Kidney (tissue), 14 donors: Measurements from ENCODE around the gene PSORS1C1. TPM values are rescaled to one million over a fixed set of nuclear protein-coding genes. Genes with fewer than 3 reads are reported as not detected.

Experiments
- DNase-seq, 5 donors: peaks; one replicate each; pipeline ENCODE4 v3.0.0-alpha.2; 2013 to 2020
- FAIRE-seq: peaks from 2 replicates; lab custom pipeline; 2012; peaks lifted over from hg19 to GRCh38; lab: Jason Lieb, UNC
- H3K27ac ChIP-seq, 2 donors: one replicate each; pipeline ENCODE4 v1.7.0; 2013; ENCODE audit warnings: low read depth in 2 of 2, low read length in 2 of 2, inconsistent platforms in 1 of 2
- H3K27me3 ChIP-seq: one replicate; pipeline ENCODE4 v1.7.1; 2013; ENCODE audit warnings: low read length, inconsistent platforms; ENCODE audit not compliant: control insufficient read depth, insufficient read depth
- H3K36me3 ChIP-seq, 3 donors: one replicate each; pipeline versions ENCODE4 v1.7.0 to v1.7.1; 2013; ENCODE audit warnings: low read length in 3 of 3, control low read depth in 1 of 3, inconsistent platforms in 1 of 3; ENCODE audit not compliant: insufficient read depth in 3 of 3, control insufficient read depth in 2 of 3
- H3K4me1 ChIP-seq, 3 donors: one replicate each; pipeline versions ENCODE4 v1.7.0 to v1.7.1; 2013; ENCODE audit warnings: low read length in 3 of 3, inconsistent platforms in 1 of 3, low read depth in 1 of 3; ENCODE audit not compliant: control insufficient read depth in 2 of 3, insufficient read depth in 2 of 3
- H3K4me3 ChIP-seq, 3 donors: one replicate each; pipeline versions ENCODE4 v1.7.0 to v1.8.1; 2013; ENCODE audit warnings: low read length in 3 of 3, control low read depth in 1 of 3, inconsistent platforms in 1 of 3
- H3K9ac ChIP-seq, 3 donors: one replicate each; pipeline versions ENCODE4 v1.7.0 to v1.7.1; 2013; ENCODE audit warnings: low read length in 3 of 3, control low read depth in 1 of 3, inconsistent platforms in 1 of 3
- H3K9me3 ChIP-seq, 3 donors: one replicate each; pipeline versions ENCODE4 v1.7.0 to v1.7.1; 2013; ENCODE audit warnings: low read length in 3 of 3, control low read depth in 1 of 3, inconsistent platforms in 1 of 3; ENCODE audit not compliant: control insufficient read depth in 2 of 3, insufficient read depth in 1 of 3
- intact Hi-C: fragments of 100-400 bp; cut with DNase I; formaldehyde crosslinking; loops from one replicate; pipeline ENCODE4 v1.11.1; 2022
- polyA plus RNA-seq: library from polyadenylated mRNA; stranded (reverse); fragments of 350-450 nt; fragmentation: Illumina TruSeq; extraction: RNeasy Lipid Tissue Mini Kit (QIAGEN cat#74804); gene quantifications from one replicate; pipeline ENCODE4 v1.2.3, GENCODE V29; 2014; ENCODE audit warnings: low read depth, low replicate concordance; ENCODE audit not compliant: insufficient read depth
- total RNA-seq: library from RNA; stranded (reverse); fragmentation: NEBNext Ultra II Directional; extraction: Animal tissue kit (Norgen Biotek cat#: 25700); gene quantifications from one replicate; pipeline ENCODE4 v1.2.1, GENCODE V29; 2021
- TF ChIP-seq, protein P1 (sequence below): IDR thresholded peaks from 3 replicates; pipeline ENCODE4 v1.5.1; 2012; ENCODE audit warnings: mild to moderate bottlenecking, moderate library complexity, borderline replicate concordance; ENCODE audit not compliant: insufficient read depth; ENCODE audit errors: extremely low read depth
- donor health status: control.
- donor health status: control.
- donor health status: control.
- donor health status: control.
- donor health status: control.
- donor health status: DM: yes; HTN: yes; CAD: no.
- donor health status: Normal renal cell carcinoma (clear cell type).

The PSORS1C1 gene
- total and polyA plus RNA-seq, 2 donors from 2014 or later, result 2.1 to 3.6 TPM

DNA sequence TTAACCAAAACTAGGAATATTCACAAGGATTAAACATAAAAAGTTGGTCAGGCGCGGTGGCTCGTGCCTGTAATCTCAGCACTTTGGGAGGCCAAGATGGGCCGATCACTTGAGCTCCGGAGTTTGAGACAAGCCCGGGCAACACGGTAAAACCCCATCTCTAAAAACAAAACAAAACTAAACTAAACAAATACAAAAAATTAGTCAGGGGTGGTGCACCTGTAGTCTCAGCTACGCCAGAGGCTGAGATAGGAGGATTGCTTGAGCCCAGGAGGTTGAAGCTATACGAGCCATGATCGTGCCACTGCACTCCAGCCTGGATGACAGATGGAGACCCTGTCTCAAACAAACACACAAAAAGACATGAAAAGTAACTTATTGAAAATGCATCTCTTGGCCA is 21.1 kb downstream of the PSORS1C1 start:
- no peak for DNase-seq
- no peaks in the 10 kb centered on the region for H3K36me3 ChIP-seq
- FAIRE-seq, result no peak
- no peaks in the 10 kb centered on the region for H3K9me3 ChIP-seq
- intact Hi-C loops, result loop anchor here (5.0 kb wide), 1 partner anchor 57 kb away; no protein-coding TSS in a partner anchor
- TF ChIP-seq, protein P1, sequence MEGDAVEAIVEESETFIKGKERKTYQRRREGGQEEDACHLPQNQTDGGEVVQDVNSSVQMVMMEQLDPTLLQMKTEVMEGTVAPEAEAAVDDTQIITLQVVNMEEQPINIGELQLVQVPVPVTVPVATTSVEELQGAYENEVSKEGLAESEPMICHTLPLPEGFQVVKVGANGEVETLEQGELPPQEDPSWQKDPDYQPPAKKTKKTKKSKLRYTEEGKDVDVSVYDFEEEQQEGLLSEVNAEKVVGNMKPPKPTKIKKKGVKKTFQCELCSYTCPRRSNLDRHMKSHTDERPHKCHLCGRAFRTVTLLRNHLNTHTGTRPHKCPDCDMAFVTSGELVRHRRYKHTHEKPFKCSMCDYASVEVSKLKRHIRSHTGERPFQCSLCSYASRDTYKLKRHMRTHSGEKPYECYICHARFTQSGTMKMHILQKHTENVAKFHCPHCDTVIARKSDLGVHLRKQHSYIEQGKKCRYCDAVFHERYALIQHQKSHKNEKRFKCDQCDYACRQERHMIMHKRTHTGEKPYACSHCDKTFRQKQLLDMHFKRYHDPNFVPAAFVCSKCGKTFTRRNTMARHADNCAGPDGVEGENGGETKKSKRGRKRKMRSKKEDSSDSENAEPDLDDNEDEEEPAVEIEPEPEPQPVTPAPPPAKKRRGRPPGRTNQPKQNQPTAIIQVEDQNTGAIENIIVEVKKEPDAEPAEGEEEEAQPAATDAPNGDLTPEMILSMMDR, result no peak
- H3K4me3 ChIP-seq, result no peak overlapping the region
- no peaks in the 10 kb centered on the region for H3K27me3 ChIP-seq
- H3K4me1 ChIP-seq, result peaks cover 0 to 6% (median 3%) of the 10 kb centered on the region in 3 donors
- no peak overlapping the region for H3K27ac ChIP-seq
- H3K9ac ChIP-seq, result no peak overlapping the region

DNA sequence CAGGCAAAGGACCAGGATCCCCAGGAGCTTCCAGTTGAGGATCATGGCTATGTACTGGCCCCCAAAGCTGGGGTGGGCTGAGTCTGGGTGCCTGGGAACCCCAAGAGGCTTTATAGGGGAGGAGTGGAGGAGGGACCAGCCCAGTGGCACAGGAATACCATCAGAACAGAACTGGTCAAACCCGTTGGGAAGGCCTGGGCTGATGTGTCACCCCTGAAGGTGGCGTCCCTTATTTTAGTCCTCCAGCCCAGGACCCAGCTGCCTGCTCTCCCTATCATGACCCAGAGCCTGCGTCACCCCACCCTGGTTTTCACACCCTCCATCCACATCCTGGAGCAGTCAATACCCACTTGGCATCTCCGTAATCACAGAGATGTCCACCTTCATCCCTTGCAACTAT is 24.4 kb downstream of the PSORS1C1 start, which contains the start of gene PSORS1C2:
PSORS1C2 (minus strand) TSS at position 85 of the 400 bp plus-strand sequence; CDS start at position 45, 40 bp downstream.
- peaks cover 0 to 3% (median 2%) of the 10 kb centered on the region in 3 donors for H3K36me3 ChIP-seq
- FAIRE-seq (no peak), DNase-seq (no peak)
- H3K27ac ChIP-seq, result no peak within 1 kb of the TSS
- no peak within 1 kb of the TSS for H3K4me3 ChIP-seq
- H3K9me3 ChIP-seq, result no peaks in the 10 kb centered on the region
- TF ChIP-seq, protein P1, result no peak
- H3K27me3 ChIP-seq, result no peaks in the 10 kb centered on the region
- intact Hi-C loops, result loop anchor here (5.0 kb wide), 1 partner anchor 53 kb away; no protein-coding TSS in a partner anchor
- no peak within 1 kb of the TSS for H3K9ac ChIP-seq
- H3K4me1 ChIP-seq, result peaks cover 0 to 6% (median 3%) of the 10 kb centered on the region in 3 donors

DNA sequence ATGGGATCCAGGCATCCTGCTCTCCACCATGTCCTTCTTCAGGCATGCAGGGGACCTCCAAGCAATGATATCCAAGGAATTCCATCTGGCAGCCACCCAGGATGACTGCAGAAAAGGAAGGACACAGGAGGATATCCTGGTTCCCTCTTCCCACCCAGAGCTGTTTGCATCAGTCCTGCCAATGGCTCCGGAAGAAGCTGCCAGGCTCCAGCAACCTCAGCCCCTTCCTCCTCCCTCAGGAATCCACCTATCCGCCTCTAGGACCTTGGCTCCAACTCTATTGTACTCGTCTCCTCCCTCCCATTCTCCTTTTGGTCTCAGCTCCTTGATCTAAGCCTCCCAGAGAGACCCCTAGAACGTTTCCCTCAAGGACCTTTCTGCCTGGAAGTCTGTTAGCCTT is 25.0 kb downstream of the PSORS1C1 start:
- H3K4me1 ChIP-seq, result peaks cover 0 to 6% (median 3%) of the 10 kb centered on the region in 3 donors
- no peak overlapping the region for H3K4me3 ChIP-seq
- no peaks in the 10 kb centered on the region for H3K27me3 ChIP-seq
- DNase-seq, result peak in 2 of 5 donors; percentile 24 to 51
- no peak overlapping the region for H3K27ac ChIP-seq
- FAIRE-seq, result no peak
- TF ChIP-seq, protein P1, result no peak
- H3K36me3 ChIP-seq, result peaks cover 0 to 3% (median 2%) of the 10 kb centered on the region in 3 donors
- intact Hi-C loops, result loop anchor here (5.0 kb wide), 1 partner anchor 53 kb away; no protein-coding TSS in a partner anchor
- H3K9me3 ChIP-seq, result no peaks in the 10 kb centered on the region
- no peak overlapping the region for H3K9ac ChIP-seq
